ENCODE results near the gene ART3. TPM values are rescaled to one million over a fixed set of nuclear protein-coding genes. Genes with fewer than 3 reads are reported as not detected.

ART3 gene, protein sequence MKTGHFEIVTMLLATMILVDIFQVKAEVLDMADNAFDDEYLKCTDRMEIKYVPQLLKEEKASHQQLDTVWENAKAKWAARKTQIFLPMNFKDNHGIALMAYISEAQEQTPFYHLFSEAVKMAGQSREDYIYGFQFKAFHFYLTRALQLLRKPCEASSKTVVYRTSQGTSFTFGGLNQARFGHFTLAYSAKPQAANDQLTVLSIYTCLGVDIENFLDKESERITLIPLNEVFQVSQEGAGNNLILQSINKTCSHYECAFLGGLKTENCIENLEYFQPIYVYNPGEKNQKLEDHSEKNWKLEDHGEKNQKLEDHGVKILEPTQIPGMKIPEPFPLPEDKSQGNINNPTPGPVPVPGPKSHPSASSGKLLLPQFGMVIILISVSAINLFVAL
- total RNA-seq: 1.7 TPM in 1 of 2 replicates, not detected in the other

DNA sequence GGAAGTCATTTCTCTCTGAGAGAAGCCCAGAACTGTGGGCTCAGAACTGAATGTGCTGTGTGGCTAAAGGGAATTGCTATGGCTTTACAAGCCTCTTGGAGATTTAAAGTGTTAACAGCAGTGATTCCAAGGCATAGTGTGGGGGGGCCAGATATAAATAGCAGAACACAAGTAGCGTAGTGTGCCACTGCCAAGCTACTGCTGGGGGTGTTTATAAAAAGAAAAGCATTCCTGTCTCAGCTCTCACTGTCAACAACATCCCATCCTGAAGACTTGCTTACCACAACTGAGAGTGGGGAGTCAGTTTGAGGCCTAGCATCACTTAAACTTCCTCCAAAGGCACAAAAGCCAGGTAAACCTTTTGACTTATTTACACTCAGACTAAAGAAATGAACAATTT lies at the start of gene ART3:
Gene ART3 (plus strand): TSS at position 242 of the 400 bp plus-strand sequence. CDS start 1,181 bp downstream, outside the sequence.

GRCh38 chr4:76035799-76036380 lies 38.6 kb upstream of the ART3 start, which contains the start of gene CXCL11:
CXCL11 (minus strand) TSS chr4:76036070; CDS start chr4:76035987, 83 bp downstream.

GRCh38 chr4:76148142-76148865 lies 73.8 kb downstream of the ART3 start, which contains the start of gene NUP54:
NUP54 (minus strand) TSS chr4:76148397; CDS start chr4:76148374, 23 bp downstream.

Other genes starting within 250 kb of the ART3 start
- not detected in 2 replicates for gene PPEF2, start 172.3 kb upstream of the ART3 start, total RNA-seq
- gene NAAA, start 133.7 kb upstream of the ART3 start, total RNA-seq: 16.3 and 24.6 TPM in 2 replicates
- 20.9 and 26.0 TPM in 2 replicates for gene SDAD1, start 83.8 kb upstream of the ART3 start, total RNA-seq
- gene CXCL9, start 67.2 kb upstream of the ART3 start, total RNA-seq: not detected in 2 replicates
- 0.65 TPM in 1 of 2 replicates, not detected in the other for gene CXCL10, start 51.2 kb upstream of the ART3 start, total RNA-seq
- 0.07 TPM in 1 of 2 replicates, not detected in the other for gene CXCL11, start 38.6 kb upstream of the ART3 start, total RNA-seq
- gene NUP54, start 73.7 kb downstream of the ART3 start, total RNA-seq: 28.0 and 41.0 TPM in 2 replicates
- gene SCARB2, start 139.1 kb downstream of the ART3 start, total RNA-seq: 65.3 and 77.2 TPM in 2 replicates
- gene FAM47E, start 177.0 kb downstream of the ART3 start, total RNA-seq: 0.56 TPM in 1 of 2 replicates, not detected in the other
- gene STBD1, start 232.0 kb downstream of the ART3 start, total RNA-seq: 1.1 and 2.1 TPM in 2 replicates

Data from airway epithelial cell (primary cell).